K562 (cell line): Measurements from ENCODE around the gene DHRS12. TPM values are rescaled to one million over a fixed set of nuclear protein-coding genes. Genes with fewer than 3 reads are reported as not detected.

Source experiments
- CHD7 ChIP-seq: fragments of 200-600 bp; sonication (generic); IDR thresholded peaks from one replicate; pipeline ENCODE4 v1.6.1; 2012; ENCODE audit warnings: mild to moderate bottlenecking, low read depth, low read length, inconsistent platforms
- FOXM1 ChIP-seq, 2 experiments: fragments of 450-650 bp in 1 of 2; sonication (generic) in 1 of 2; formaldehyde crosslinking in 1 of 2; IDR thresholded peaks; 2 replicates each; pipeline versions ENCODE4 v1.6.1 to v1.9.0; 2017 to 2022; ENCODE audit warnings: low read depth in 2 of 2, mild to moderate bottlenecking in 2 of 2, missing genetic modification reagents in 1 of 2, moderate library complexity in 1 of 2
- HDAC3 ChIP-seq: fragments of 450-650 bp; IDR thresholded peaks from 2 replicates; pipeline ENCODE4 v1.6.1; 2018; ENCODE audit warnings: borderline replicate concordance, mild to moderate bottlenecking, moderate library complexity; ENCODE audit not compliant: partially characterized antibody
- JUND ChIP-seq, 2 experiments: IDR thresholded peaks; 2 replicates in 1 of 2; 3 replicates in 1 of 2; pipeline ENCODE4 v1.6.1; 2011; ENCODE audit warnings: borderline replicate concordance in 2 of 2, low read depth in 2 of 2, low read length in 2 of 2, improper control_type of control experiment in 1 of 2, missing biosample characterization in 1 of 2, missing genetic modification characterization in 1 of 2, missing genetic modification reagents in 1 of 2
- RBM15 ChIP-seq: fragments of 200-400 bp; formaldehyde crosslinking; IDR thresholded peaks from 2 replicates; pipeline ENCODE4 v1.6.1; 2018; ENCODE audit warnings: mild to moderate bottlenecking, low read length, moderate library complexity; ENCODE audit not compliant: insufficient read depth
- RERE ChIP-seq: sonication (generic); formaldehyde crosslinking; IDR thresholded peaks from 2 replicates; pipeline ENCODE4 v1.8.0; 2023; ENCODE audit warnings: missing genetic modification reagents, mild to moderate bottlenecking, borderline replicate concordance
- ZNF232 ChIP-seq: sonication (generic); formaldehyde crosslinking; IDR thresholded peaks from 2 replicates; pipeline ENCODE4 v1.8.0; 2022; ENCODE audit warnings: mild to moderate bottlenecking, missing genetic modification reagents
- polyA plus RNA-seq, 8 experiments: library from polyadenylated mRNA; depleted of rRNA in 4 of 8; stranded (reverse) in 5 of 8; unstranded in 3 of 8; fragments of >200 nt; fragmentation: Nextera tagmentation in 2 of 8; fragmentation: Illumina TruSeq in 1 of 8; extraction: Ambion mirVana in 2 of 8; extraction: Trizol in 1 of 8; gene quantifications; 2 replicates each; pipeline versions ENCODE4 v1.2.1 to v1.2.3, GENCODE V29; 2011 to 2014; ENCODE audit warnings: inconsistent platforms in 1 of 8, missing spikeins in 1 of 8
- total RNA-seq, 7 experiments: library from RNA; depleted of rRNA in 6 of 7; stranded (reverse); fragments of >200 nt in 6 of 7; fragmentation: Illumina TruSeq in 2 of 7; extraction: Trizol in 2 of 7; gene quantifications; 2 replicates each; pipeline versions ENCODE4 v1.2.1 to v1.2.3, GENCODE V29; 2011 to 2021; ENCODE audit warnings: low replicate concordance in 1 of 7

Gene DHRS12
- total and polyA plus RNA-seq, 9 of the 15 experiments (the other 6 are each of a cell fraction or from before 2014, with no cell fraction given) = 0.62 to 2.7 (median 0.98) TPM

GRCh38 chr13:51793570-51794271 is 10.2 kb downstream of the DHRS12 start (continued):
- TF ChIP-seq CHD7 (no peak), HDAC3 (no peak), FOXM1 (IDR thresholded peaks at IDR 0.05; ENCODE audit: low read depth) (no peak), FOXM1 (CRISPR knock-in tag; IDR thresholded peaks at IDR 0.05; ENCODE audit: low read depth) (no peak), RBM15 (no peak), JUND (IDR thresholded peaks at IDR 0.05; ENCODE audit: borderline replicate concordance, low read depth, low read length) (peak; percentile 90), JUND (tag; IDR thresholded peaks at IDR 0.05; ENCODE audit: borderline replicate concordance, low read depth, low read length) (peak; percentile 90; the same call in 2 of the 3 replicates), RERE (CRISPR knock-in tag) (no peak), ZNF232 (CRISPR knock-in tag) (no peak)
